HG02678 (cell line): ENCODE results near the gene TRPC4.

Source experiments
- ATAC-seq: cut with Tn5 transposase; IDR thresholded peaks from one replicate; pipeline ENCODE4 v1.9.1; 2021; ENCODE audit warnings: mild to moderate bottlenecking, moderate library complexity; ENCODE audit not compliant: unreplicated experiment

Gene TRPC4

DNA sequence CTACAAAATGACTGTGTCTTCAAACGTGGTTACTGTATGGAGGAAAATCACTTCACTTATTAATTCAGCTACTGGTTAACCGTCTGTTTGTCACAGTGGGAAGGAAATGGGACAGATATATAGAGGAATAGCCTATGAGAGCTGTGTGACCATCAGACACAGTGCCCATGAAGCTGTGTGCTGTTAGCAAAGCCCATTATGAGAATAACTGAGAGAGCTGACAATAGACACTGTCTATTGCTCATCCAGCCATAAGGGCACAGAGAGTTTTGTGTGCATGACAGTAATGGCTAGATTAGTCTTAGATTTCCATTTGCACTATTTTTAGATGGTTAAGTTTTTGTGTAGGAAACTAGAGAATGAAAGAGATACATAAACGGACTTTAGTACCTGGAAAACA, 206.9 kb downstream of the TRPC4 start:
- no peak for ATAC-seq

- ATAC-seq, result no peak
Observed at GRCh38 chr13:37657956-37658355, 211.6 kb downstream of the TRPC4 start.

- ATAC-seq, result no peak
Observed at GRCh38 chr13:37657134-37657533, 212.4 kb downstream of the TRPC4 start.

DNA sequence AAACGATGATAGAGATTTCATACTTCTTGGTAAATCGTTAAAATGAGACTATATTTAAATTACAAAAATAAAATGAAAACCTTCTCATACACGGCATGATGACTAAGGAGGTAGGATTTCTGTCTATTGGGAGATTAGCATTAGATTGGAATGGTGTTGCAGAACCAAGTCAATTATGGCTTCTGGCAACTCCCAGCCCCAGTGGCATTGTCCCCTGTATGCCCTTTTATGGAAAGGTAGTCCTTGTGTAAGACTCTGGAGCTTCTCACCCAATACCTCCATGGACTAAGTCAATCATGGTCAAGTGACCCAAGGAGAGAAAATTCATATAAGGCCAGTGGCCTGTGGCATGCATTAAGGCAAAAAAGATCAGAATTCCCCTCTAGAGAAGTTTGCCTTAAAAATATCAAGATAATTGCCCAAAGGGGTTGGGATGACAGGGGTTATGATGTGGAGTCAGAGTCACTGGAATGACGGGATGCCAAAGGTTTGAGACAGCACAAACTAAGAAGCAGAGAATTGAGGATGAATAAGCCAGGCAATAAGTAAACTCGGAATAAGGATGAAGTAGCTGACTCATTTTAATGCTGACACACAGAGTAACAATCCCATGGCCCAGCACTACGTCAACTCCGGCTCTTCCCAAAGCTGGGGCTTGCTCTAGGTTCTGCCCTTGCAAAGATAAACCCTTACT, 213.2 kb downstream of the TRPC4 start:
- ATAC-seq, result no peak

GRCh38 chr13:37652596-37652995, 217.0 kb downstream of the TRPC4 start:
- ATAC-seq, result no peak

DNA sequence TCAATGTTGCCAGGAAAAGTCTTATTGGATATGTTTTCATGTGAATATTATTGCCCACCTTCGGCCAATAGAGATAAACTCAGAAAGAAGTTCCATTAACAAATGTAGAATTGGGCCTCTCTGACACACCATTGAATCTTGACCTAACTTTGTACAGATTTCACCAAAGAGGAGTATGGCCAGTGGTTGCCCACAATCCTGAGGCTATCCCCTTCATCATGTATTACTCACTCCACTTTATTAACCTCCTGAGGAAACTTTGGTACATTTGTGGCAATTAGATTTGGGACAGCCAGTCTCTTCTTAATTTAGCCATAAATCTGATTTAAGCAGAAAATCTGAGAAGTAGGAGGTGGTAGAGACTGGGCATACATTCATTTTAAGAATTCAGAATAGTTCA, 217.7 kb downstream of the TRPC4 start:
- no peak for ATAC-seq

GRCh38 chr13:37648609-37649008, 221.0 kb downstream of the TRPC4 start:
- no peak for ATAC-seq

- ATAC-seq, result no peak
Observed at GRCh38 chr13:37647031-37647650, 222.4 kb downstream of the TRPC4 start.

- no peak for ATAC-seq
Observed at GRCh38 chr13:37646531-37646930, 223.0 kb downstream of the TRPC4 start.

- ATAC-seq, result no peak
Observed at GRCh38 chr13:37645181-37645740, 224.3 kb downstream of the TRPC4 start.

GRCh38 chr13:37641391-37641790, 228.2 kb downstream of the TRPC4 start:
- no peak for ATAC-seq

DNA sequence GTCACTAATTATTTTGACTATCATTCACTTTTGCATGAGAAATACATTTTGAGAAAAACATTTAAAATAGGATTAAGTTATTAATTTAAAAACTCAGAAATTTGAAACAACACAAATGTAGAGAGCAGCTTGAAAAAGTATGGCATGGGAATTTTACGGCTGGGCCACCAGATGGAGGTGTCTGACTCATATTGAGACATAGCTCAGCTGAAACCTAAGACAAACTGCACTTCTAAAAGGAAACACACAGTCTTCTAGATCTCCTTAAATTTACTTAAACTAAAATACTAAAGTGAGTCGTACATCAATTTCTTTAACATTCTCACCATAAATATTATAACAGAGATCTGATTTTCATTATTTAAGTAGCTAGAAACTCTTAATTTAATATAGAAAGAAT, 229.1 kb downstream of the TRPC4 start:
- no peak for ATAC-seq

DNA sequence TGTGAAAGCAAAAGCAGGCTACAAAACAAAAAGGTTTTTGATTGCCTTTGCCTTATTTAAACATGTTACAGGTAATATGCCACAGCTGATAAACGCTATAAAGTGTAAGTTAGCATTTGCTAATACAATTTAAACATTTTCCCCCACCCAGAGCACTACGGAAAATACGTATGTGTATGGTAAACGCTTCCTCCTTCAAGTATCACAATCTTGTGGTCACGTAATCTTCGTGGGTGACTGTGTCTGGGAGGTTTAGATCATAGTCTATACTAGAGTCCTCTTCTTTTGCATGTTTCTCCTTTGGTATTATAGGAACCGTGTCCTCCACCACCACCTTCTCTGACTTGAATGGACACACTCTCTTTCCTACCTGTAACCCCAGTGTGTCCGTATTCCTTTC, 232.9 kb downstream of the TRPC4 start:
- ATAC-seq, result no peak

DNA sequence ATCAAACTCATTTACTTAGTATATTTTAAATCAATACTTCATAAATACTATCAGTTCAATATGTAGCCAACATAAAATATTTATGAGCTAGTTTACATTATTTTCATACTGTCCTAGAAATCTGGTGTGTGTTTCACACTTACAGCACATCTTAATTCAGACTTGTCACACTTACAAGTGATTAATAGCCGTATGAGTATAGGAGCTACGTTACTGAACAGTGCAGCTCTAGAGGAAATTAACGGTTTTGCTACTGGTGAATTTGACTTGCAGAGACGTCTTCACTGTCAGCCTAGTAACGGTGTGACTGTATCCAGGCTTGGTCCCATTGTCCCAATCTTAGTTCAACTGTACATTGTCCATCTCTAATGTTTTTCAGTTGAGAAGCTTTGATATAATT, 237.3 kb downstream of the TRPC4 start:
- ATAC-seq, result no peak

GRCh38 chr13:37627428-37627827, 242.1 kb downstream of the TRPC4 start:
- ATAC-seq, result no peak

DNA sequence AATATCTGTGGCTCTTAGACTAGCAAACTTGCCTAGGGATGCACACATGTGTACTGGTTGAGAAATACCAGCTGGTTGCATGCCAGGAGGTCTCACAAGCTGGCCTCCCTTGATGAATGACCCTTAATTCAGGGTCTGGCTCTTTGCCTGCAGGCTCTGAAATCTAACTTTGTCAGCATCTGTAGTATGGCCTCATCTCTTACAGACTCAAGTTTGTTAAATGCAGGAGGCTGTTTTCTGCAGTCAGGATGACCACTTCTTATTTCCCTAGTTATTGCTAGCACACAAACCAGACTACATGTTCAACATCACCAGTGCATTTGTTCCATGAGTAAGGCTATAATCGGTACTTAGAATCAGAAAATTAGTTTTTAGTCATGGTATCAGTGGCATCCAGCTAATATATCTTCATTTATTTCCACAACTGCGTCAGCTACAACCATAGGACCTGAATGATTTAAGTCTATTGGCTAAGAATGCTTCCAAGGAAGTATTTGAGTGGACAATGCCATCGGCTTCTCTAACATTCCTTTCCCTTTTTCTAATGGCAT, 247.7 kb downstream of the TRPC4 start:
- ATAC-seq, result no peak

DNA sequence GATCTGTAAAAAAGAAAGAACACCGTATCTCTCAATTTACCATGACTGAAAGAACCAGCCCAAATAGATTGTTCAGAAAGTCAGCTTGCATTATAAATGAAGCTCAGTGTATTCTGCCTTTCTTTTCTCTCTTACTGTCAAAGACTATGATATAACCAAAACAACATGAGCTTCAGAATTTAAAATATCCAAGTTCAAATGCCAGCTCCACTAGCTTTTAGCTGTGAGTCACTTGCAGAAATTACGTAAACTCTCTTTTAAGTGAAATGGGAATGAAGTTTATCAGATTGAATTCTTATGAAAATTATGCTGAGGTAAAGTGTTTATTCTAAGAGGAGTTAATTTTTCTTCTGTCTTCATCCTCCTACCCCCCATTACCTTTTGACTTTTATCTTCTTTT, 251.0 kb downstream of the TRPC4 start:
- no peak for ATAC-seq

DNA sequence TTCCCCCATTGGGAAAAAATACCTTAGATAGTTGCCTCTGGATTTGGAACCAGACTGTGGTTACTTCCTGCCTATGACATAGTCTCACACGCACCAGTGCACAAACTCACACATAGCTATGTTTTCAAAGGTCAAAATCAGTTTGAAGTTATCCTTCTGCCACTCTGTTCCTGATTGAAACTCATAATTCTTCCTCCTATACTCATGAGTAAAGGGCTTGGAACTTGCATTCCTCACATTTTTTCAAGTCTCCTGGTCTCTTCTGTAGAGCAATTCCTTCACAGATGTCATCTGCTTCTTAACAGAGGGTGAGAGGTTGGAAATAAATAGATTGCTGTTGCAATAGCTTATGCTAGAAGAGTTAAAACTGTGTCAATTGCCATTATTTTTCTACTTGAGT, 252.4 kb downstream of the TRPC4 start:
- ATAC-seq, result no peak

DNA sequence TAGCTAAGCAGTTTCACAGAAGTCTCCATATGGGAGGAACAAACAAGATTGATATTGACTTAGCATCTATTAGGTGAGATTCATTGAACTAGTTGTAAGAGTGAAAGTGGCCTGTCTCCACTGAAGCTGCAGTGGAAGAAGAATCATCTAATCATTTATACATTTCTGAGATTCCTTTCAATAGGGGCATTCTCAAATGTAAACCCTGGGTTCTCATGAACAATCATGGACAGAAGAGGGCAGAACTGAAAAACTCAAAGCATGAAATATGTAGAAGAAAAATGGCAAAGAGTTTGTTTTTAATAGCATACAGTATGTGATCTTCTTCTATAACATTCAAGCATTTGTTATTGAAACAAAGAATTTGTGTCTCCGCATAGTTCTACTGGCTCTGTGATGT, 253.4 kb downstream of the TRPC4 start:
- ATAC-seq, result no peak

DNA sequence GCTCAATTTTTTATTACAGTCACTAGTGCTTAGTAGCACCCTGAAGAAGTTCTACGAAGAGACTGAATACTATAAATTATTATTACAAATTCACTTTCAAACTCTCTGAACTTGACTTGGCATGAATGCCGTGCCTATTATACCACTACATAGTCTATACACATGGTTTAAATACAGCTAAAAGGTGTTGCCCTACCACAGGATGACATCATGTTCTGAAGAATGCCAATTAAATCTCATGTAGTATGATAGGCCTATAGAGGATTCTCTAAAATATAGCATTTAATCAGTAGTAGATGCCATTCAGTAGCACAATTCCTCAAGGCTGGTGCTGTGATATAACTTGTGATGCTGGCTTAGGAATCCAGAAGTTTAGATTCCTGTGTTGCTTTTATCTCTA, 254.3 kb downstream of the TRPC4 start:
- no peak for ATAC-seq

GRCh38 chr13:37613638-37614037, 255.9 kb downstream of the TRPC4 start:
- no peak for ATAC-seq

GRCh38 chr13:37613236-37613635, 256.3 kb downstream of the TRPC4 start:
- ATAC-seq, result no peak
